Measurements from ENCODE around the gene PPP2R5B.

The PPP2R5B gene

DNA sequence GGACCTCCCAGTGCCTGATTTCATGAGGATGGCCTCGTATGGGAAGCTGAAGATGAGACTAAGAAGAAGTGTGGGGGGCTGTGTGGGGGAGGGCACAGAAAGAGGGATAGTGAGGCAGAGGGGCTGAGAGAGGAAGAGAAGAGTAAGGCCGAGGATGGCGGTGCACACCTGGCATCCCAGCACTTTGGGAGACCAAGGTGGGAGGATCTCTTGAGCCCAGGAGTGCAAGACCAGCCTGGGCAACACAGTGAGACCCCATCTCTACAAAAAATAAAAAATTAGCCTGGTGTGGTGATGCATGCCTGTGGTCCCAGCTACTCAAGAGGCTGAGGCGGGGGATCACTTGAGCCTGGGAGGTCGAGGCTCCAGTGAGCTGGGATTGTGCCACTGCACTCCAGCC, 32.6 kb upstream of the PPP2R5B start:
- H3K4me3 ChIP-seq (ENCODE audit: low read depth, low read length) = no peak overlapping the region
- H3K4me1 ChIP-seq (ENCODE audit: control insufficient read depth, insufficient read depth, low read length) = no peaks in the 10 kb centered on the region
- CTCF ChIA-PET = interaction anchor here (0.6 to 9.4 kb wide), 6 partner anchors 10 to 105 kb away, joined by 3 to 111 read pairs (median 4); partner anchors contain the start of gene BATF2
- POLR2A ChIA-PET = no interaction called here
- peaks cover 0 to 20% of the 10 kb centered on the region in 2 experiments; a peak in 1 of 3 replicates for H3K36me3 ChIP-seq (ENCODE audit: control insufficient read depth in 2 of 2, insufficient read depth in 1 of 2, low read length in 2 of 2)
- TF ChIP-seq, protein P1, sequence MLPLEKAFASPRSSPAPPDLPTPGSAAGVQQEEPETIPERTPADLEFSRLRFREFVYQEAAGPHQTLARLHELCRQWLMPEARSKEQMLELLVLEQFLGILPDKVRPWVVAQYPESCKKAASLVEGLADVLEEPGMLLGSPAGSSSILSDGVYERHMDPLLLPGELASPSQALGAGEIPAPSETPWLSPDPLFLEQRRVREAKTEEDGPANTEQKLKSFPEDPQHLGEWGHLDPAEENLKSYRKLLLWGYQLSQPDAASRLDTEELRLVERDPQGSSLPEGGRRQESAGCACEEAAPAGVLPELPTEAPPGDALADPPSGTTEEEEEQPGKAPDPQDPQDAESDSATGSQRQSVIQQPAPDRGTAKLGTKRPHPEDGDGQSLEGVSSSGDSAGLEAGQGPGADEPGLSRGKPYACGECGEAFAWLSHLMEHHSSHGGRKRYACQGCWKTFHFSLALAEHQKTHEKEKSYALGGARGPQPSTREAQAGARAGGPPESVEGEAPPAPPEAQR (tag by site-specific recombination; IDR thresholded peaks at IDR 0.05) = no peak
- no peak for TF ChIP-seq ZNF324 (tag by site-specific recombination; IDR thresholded peaks at IDR 0.05)
- no peak for TF ChIP-seq GLIS1 (tag by site-specific recombination; IDR thresholded peaks at IDR 0.05)
- no peak for TF ChIP-seq HOXC10 (CRISPR knock-in tag; IDR thresholded peaks at IDR 0.05)
- TF ChIP-seq ZNF140 (tag by site-specific recombination; IDR thresholded peaks at IDR 0.05) = no peak
- TF ChIP-seq ZNF121 (tag by site-specific recombination; IDR thresholded peaks at IDR 0.05) = peak; percentile 83
- no peak for TF ChIP-seq IKZF3 (tag by site-specific recombination; IDR thresholded peaks at IDR 0.05)
- TF ChIP-seq ZNF302 (tag by site-specific recombination; IDR thresholded peaks at IDR 0.05; ENCODE audit: low read depth) = no peak
- no peak overlapping the region for H3K27ac ChIP-seq (ENCODE audit: extremely low read depth, low read depth, low read length)
- H3K9me3 ChIP-seq (ENCODE audit: control insufficient read depth, insufficient read depth, low read depth, low read length) = no peaks in the 10 kb centered on the region

DNA sequence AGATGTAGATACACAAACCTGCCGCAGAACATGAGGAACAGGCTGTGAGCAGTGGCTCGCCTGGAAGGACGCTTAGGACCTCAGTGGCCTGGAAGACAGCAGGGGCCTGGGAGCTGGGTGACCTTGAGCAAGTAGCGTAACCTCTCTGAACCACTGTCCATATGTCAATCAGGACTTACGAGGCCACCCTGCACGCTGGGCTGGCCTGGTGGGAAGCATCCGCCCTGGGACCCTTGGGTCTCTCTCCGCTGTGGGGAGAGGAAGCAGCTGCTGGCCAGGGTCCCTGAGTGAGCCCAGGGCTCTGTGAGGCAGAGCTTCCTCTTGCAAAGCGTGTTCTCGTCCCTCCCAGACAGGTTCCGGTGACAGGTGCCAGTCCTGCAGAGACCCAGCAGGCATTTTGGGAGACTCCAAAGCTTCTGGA, 32.1 kb upstream of the PPP2R5B start:
- no peaks in the 10 kb centered on the region for H3K9me3 ChIP-seq (ENCODE audit: control insufficient read depth, insufficient read depth, low read depth, low read length)
- H3K4me1 ChIP-seq (ENCODE audit: control insufficient read depth, insufficient read depth, low read length) = no peaks in the 10 kb centered on the region
- H3K36me3 ChIP-seq (ENCODE audit: control insufficient read depth in 2 of 2, insufficient read depth in 1 of 2, low read length in 2 of 2) = peaks cover 0 to 24% of the 10 kb centered on the region in 2 experiments; a peak in 1 of 3 replicates
- H3K4me3 ChIP-seq (ENCODE audit: low read depth, low read length) = no peak overlapping the region
- TF ChIP-seq ZNF157 (tag by site-specific recombination; IDR thresholded peaks at IDR 0.05) (no peak), ZNF596 (tag by site-specific recombination; IDR thresholded peaks at IDR 0.05) (no peak), RBAK (tag by site-specific recombination; IDR thresholded peaks at IDR 0.05) (no peak), SCRT1 (tag by site-specific recombination; IDR thresholded peaks at IDR 0.05; ENCODE audit: borderline replicate concordance) (no peak), ZNF175 (tag by site-specific recombination; IDR thresholded peaks at IDR 0.05) (no peak), MYNN (tag by site-specific recombination; IDR thresholded peaks at IDR 0.05; ENCODE audit: borderline replicate concordance) (no peak), ZBTB20 (tag by site-specific recombination; IDR thresholded peaks at IDR 0.05) (no peak), ZNF16 (tag by site-specific recombination; IDR thresholded peaks at IDR 0.05; ENCODE audit: low read depth) (no peak), BCL11A (tag by site-specific recombination; IDR thresholded peaks at IDR 0.05; ENCODE audit: low read depth) (no peak), ZEB2 (tag by site-specific recombination; IDR thresholded peaks at IDR 0.05) (no peak), ZNF354C (tag by site-specific recombination; IDR thresholded peaks at IDR 0.05; ENCODE audit: borderline replicate concordance, low read depth) (no peak), ZNF132 (tag by site-specific recombination; IDR thresholded peaks at IDR 0.05; ENCODE audit: borderline replicate concordance) (no peak), ZNF549 (tag by site-specific recombination; IDR thresholded peaks at IDR 0.05) (no peak), ZNF391 (tag by site-specific recombination; IDR thresholded peaks at IDR 0.05; ENCODE audit: borderline replicate concordance, low read depth) (no peak), SP2 (tag by site-specific recombination; IDR thresholded peaks at IDR 0.05) (no peak), ZBTB7A (tag by site-specific recombination; IDR thresholded peaks at IDR 0.05; ENCODE audit: low read depth) (no peak)
- TF ChIP-seq, protein P2, sequence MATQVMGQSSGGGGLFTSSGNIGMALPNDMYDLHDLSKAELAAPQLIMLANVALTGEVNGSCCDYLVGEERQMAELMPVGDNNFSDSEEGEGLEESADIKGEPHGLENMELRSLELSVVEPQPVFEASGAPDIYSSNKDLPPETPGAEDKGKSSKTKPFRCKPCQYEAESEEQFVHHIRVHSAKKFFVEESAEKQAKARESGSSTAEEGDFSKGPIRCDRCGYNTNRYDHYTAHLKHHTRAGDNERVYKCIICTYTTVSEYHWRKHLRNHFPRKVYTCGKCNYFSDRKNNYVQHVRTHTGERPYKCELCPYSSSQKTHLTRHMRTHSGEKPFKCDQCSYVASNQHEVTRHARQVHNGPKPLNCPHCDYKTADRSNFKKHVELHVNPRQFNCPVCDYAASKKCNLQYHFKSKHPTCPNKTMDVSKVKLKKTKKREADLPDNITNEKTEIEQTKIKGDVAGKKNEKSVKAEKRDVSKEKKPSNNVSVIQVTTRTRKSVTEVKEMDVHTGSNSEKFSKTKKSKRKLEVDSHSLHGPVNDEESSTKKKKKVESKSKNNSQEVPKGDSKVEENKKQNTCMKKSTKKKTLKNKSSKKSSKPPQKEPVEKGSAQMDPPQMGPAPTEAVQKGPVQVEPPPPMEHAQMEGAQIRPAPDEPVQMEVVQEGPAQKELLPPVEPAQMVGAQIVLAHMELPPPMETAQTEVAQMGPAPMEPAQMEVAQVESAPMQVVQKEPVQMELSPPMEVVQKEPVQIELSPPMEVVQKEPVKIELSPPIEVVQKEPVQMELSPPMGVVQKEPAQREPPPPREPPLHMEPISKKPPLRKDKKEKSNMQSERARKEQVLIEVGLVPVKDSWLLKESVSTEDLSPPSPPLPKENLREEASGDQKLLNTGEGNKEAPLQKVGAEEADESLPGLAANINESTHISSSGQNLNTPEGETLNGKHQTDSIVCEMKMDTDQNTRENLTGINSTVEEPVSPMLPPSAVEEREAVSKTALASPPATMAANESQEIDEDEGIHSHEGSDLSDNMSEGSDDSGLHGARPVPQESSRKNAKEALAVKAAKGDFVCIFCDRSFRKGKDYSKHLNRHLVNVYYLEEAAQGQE (tag by site-specific recombination; IDR thresholded peaks at IDR 0.05) = no peak
- TF ChIP-seq, protein P3, sequence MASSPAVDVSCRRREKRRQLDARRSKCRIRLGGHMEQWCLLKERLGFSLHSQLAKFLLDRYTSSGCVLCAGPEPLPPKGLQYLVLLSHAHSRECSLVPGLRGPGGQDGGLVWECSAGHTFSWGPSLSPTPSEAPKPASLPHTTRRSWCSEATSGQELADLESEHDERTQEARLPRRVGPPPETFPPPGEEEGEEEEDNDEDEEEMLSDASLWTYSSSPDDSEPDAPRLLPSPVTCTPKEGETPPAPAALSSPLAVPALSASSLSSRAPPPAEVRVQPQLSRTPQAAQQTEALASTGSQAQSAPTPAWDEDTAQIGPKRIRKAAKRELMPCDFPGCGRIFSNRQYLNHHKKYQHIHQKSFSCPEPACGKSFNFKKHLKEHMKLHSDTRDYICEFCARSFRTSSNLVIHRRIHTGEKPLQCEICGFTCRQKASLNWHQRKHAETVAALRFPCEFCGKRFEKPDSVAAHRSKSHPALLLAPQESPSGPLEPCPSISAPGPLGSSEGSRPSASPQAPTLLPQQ (tag by site-specific recombination; IDR thresholded peaks at IDR 0.05) = no peak
- H3K27ac ChIP-seq (ENCODE audit: extremely low read depth, low read depth, low read length) = no peak overlapping the region
- ChIA-PET POLR2A (no interaction called here), CTCF (interaction anchor here (0.6 to 9.4 kb wide), 6 partner anchors 9 to 128 kb away, joined by 3 to 111 read pairs (median 3); no protein-coding TSS in a partner anchor)

Measured in HEK293 (cell line).